KMS-11 (cell line): Measurements from ENCODE around the gene FCHSD2.

Source experiments
- H2AFZ ChIP-seq: fragments of 200-600 bp; sonication (generic); 2 replicates; pipeline ENCODE4 v1.6.1; 2016; ENCODE audit warnings: antibody characterized with exemption, mixed run types, low read depth
- H3K27ac ChIP-seq: fragments of 200-600 bp; sonication (generic); 2 replicates; pipeline ENCODE4 v1.6.1; 2016; ENCODE audit warnings: mild to moderate bottlenecking, mixed run types
- H3K27me3 ChIP-seq: fragments of 200-600 bp; sonication (generic); 2 replicates; pipeline ENCODE4 v1.6.1; 2017; ENCODE audit warnings: mild to moderate bottlenecking, low read depth, mixed run types, moderate library complexity; ENCODE audit not compliant: insufficient read depth
- H3K36me3 ChIP-seq: fragments of 200-600 bp; sonication (generic); 2 replicates; pipeline ENCODE4 v1.6.1; 2017; ENCODE audit warnings: mild to moderate bottlenecking, mixed run types; ENCODE audit not compliant: insufficient read depth
- H3K4me1 ChIP-seq: fragments of 200-600 bp; sonication (generic); 2 replicates; pipeline ENCODE4 v1.6.1; 2016; ENCODE audit warnings: mild to moderate bottlenecking, low read depth, mixed run types; ENCODE audit not compliant: poor library complexity, severe bottlenecking
- H3K4me2 ChIP-seq: fragments of 200-600 bp; sonication (generic); 2 replicates; pipeline ENCODE4 v1.7.0; 2016; ENCODE audit warnings: mild to moderate bottlenecking, mixed run types
- H3K4me3 ChIP-seq: fragments of 200-600 bp; sonication (generic); IDR thresholded peaks from 2 replicates; pipeline ENCODE4 v1.6.1; 2017; ENCODE audit warnings: low read depth, low read length, mixed read lengths; ENCODE audit not compliant: insufficient read depth
- H3K79me2 ChIP-seq: fragments of 200-600 bp; sonication (generic); 2 replicates; pipeline ENCODE4 v1.6.1; 2016; ENCODE audit warnings: low read depth, mixed run types; ENCODE audit not compliant: insufficient read depth
- H3K9ac ChIP-seq: fragments of 200-600 bp; sonication (generic); 2 replicates; pipeline ENCODE4 v1.6.1; 2016; ENCODE audit warnings: mild to moderate bottlenecking, mixed run types
- H4K20me1 ChIP-seq: fragments of 200-600 bp; sonication (generic); 2 replicates; pipeline ENCODE4 v1.6.1; 2016; ENCODE audit warnings: mild to moderate bottlenecking, mixed run types; ENCODE audit not compliant: insufficient read depth
- TF ChIP-seq, protein P1 (sequence below): fragments of 200-600 bp; sonication (generic); conservative IDR thresholded peaks from 2 replicates; pipeline ENCODE4 v1.6.1; 2017; ENCODE audit warnings: low read depth, mild to moderate bottlenecking, antibody characterized with exemption, low read length, moderate library complexity, mixed read lengths

FCHSD2 gene

DNA sequence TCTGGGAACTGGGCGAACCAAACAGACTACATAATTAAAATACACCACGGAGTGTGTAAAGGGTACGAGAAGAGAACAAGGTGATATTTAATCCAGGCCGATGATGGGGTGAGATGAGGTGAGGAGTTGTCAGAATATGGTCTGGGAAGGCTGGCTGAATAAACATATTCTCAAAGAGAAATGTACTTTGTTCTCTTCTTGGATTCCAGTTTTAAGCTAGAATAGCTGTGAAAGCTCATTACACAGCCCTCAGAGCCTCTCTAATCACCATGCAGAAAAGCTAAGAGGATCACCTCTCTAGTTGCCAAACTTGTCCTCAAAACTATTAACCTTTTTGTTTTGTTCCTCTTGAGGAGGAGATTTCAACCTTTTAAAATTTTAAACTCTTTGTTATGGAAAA, 238.1 kb downstream of the FCHSD2 start:
- Histone ChIP-seq H3K4me1 (no peaks in the 10 kb centered on the region), H4K20me1 (no peaks in the 10 kb centered on the region), H3K9ac (no peak overlapping the region), H2AFZ (no peak overlapping the region), H3K36me3 (no peaks in the 10 kb centered on the region), H3K4me2 (no peak overlapping the region), H3K27me3 (no peaks in the 10 kb centered on the region), H3K4me3 (no peak overlapping the region), H3K27ac (no peak overlapping the region), H3K79me2 (no peaks in the 10 kb centered on the region)
- TF ChIP-seq, protein P1, sequence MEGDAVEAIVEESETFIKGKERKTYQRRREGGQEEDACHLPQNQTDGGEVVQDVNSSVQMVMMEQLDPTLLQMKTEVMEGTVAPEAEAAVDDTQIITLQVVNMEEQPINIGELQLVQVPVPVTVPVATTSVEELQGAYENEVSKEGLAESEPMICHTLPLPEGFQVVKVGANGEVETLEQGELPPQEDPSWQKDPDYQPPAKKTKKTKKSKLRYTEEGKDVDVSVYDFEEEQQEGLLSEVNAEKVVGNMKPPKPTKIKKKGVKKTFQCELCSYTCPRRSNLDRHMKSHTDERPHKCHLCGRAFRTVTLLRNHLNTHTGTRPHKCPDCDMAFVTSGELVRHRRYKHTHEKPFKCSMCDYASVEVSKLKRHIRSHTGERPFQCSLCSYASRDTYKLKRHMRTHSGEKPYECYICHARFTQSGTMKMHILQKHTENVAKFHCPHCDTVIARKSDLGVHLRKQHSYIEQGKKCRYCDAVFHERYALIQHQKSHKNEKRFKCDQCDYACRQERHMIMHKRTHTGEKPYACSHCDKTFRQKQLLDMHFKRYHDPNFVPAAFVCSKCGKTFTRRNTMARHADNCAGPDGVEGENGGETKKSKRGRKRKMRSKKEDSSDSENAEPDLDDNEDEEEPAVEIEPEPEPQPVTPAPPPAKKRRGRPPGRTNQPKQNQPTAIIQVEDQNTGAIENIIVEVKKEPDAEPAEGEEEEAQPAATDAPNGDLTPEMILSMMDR, result no peak

- TF ChIP-seq, protein P1, result no peak
- Histone ChIP-seq H3K27ac (no peak overlapping the region), H4K20me1 (no peaks in the 10 kb centered on the region), H3K4me1 (no peaks in the 10 kb centered on the region), H2AFZ (no peak overlapping the region), H3K79me2 (no peaks in the 10 kb centered on the region), H3K27me3 (no peaks in the 10 kb centered on the region), H3K4me2 (no peak overlapping the region), H3K4me3 (no peak overlapping the region), H3K36me3 (no peaks in the 10 kb centered on the region), H3K9ac (no peak overlapping the region)
These were observed 240.7 kb downstream of the FCHSD2 start for GRCh38 chr11:72901374-72901773.

DNA sequence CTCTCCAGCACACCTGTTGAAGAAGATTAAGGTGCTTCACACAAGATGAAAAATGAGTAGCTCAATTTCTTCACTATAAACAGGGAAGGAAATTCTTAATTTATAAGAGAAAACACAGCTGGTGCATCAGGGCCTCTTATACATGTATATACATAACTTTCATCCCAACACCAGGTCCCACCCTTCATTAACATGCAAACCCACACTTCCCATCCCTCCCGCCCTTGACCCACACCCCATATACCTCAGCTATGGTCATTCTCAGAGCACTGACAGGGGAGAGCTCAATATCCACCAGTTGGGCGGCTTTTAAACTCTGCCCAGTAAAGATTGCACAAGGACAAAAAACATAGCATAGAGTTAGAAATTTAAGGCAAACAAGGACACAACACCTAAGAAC, 242.1 kb downstream of the FCHSD2 start:
- H3K4me1 ChIP-seq, result no peaks in the 10 kb centered on the region
- no peaks in the 10 kb centered on the region for H3K36me3 ChIP-seq
- H3K27ac ChIP-seq, result no peak overlapping the region
- no peaks in the 10 kb centered on the region for H3K79me2 ChIP-seq
- no peak overlapping the region for H3K4me3 ChIP-seq
- no peaks in the 10 kb centered on the region for H3K27me3 ChIP-seq
- no peak overlapping the region for H3K4me2 ChIP-seq
- no peaks in the 10 kb centered on the region for H4K20me1 ChIP-seq
- no peak overlapping the region for H3K9ac ChIP-seq
- TF ChIP-seq, protein P1, result no peak
- H2AFZ ChIP-seq, result no peak overlapping the region

GRCh38 chr11:72899238-72899637, 242.9 kb downstream of the FCHSD2 start:
- no peaks in the 10 kb centered on the region for H3K27me3 ChIP-seq
- no peaks in the 10 kb centered on the region for H3K36me3 ChIP-seq
- no peak overlapping the region for H3K4me3 ChIP-seq
- H3K4me1 ChIP-seq, result no peaks in the 10 kb centered on the region
- H3K4me2 ChIP-seq, result no peak overlapping the region
- TF ChIP-seq, protein P1, result no peak
- H4K20me1 ChIP-seq, result no peaks in the 10 kb centered on the region
- H3K27ac ChIP-seq, result no peak overlapping the region
- no peaks in the 10 kb centered on the region for H3K79me2 ChIP-seq
- no peak overlapping the region for H3K9ac ChIP-seq
- H2AFZ ChIP-seq, result no peak overlapping the region
